Small intestine (tissue), 16 donors: ENCODE data around the gene ATRN. TPM values are rescaled to one million over a fixed set of nuclear protein-coding genes. Genes with fewer than 3 reads are reported as not detected.
"Not testable (repeated sequence)": the region's sequence is repeated elsewhere in the genome, so short reads cannot be mapped to it uniquely, and the experiment has no call there.

ENCODE experiments used
- DNase-seq, 2 donors: peaks; one replicate each; pipeline versions ENCODE4 v3.0.0 to v3.0.0-alpha.2; 2013
- FAIRE-seq: peaks from 2 replicates; lab custom pipeline; 2012; peaks lifted over from hg19 to GRCh38; lab: Jason Lieb, UNC
- H3K27ac ChIP-seq, 3 donors: one replicate each; pipeline ENCODE4 v1.5.1; 2013; ENCODE audit warnings: low read length in 2 of 3, mild to moderate bottlenecking in 2 of 3, control low read depth in 1 of 3, inconsistent platforms in 1 of 3, low read depth in 1 of 3, moderate library complexity in 1 of 3
- H3K27me3 ChIP-seq, 3 donors: one replicate each; pipeline ENCODE4 v1.6.1; 2013; ENCODE audit warnings: low read length in 3 of 3, inconsistent platforms in 1 of 3; ENCODE audit not compliant: control insufficient read depth in 3 of 3, insufficient read depth in 3 of 3
- H3K36me3 ChIP-seq, 3 donors: one replicate each; pipeline ENCODE4 v1.6.1; 2013; ENCODE audit warnings: low read length in 3 of 3, inconsistent platforms in 1 of 3, low read depth in 1 of 3, mild to moderate bottlenecking in 1 of 3, moderate library complexity in 1 of 3; ENCODE audit not compliant: control insufficient read depth in 3 of 3, insufficient read depth in 2 of 3
- H3K4me1 ChIP-seq, 3 donors: one replicate each; pipeline ENCODE4 v1.6.1; 2013; ENCODE audit warnings: low read length in 2 of 3, inconsistent platforms in 1 of 3, low read depth in 1 of 3, mild to moderate bottlenecking in 1 of 3, moderate library complexity in 1 of 3; ENCODE audit not compliant: control insufficient read depth in 3 of 3, insufficient read depth in 2 of 3
- H3K4me3 ChIP-seq, 3 donors: one replicate each; pipeline ENCODE4 v1.5.1; 2013; ENCODE audit warnings: low read length in 3 of 3, control low read depth in 1 of 3, inconsistent platforms in 1 of 3, low read depth in 1 of 3, mild to moderate bottlenecking in 1 of 3, moderate library complexity in 1 of 3
- H3K9me3 ChIP-seq, 2 donors: one replicate each; pipeline ENCODE4 v1.6.1; 2013; ENCODE audit warnings: low read depth in 1 of 2, low read length in 1 of 2; ENCODE audit not compliant: control insufficient read depth in 2 of 2, insufficient read depth in 1 of 2
- WGBS, 3 donors: extraction: QIAGEN DNeasy Blood & Tissue Kit; methylation state at CpG; one replicate each; pipeline ENCODE4 v1.1.7; 2013; 5-methylcytosine and 5-hydroxymethylcytosine counted together
- long read RNA-seq, 10 donors: transcript quantifications; one replicate each; lab custom pipeline, GENCODE V29; 2026
- polyA plus RNA-seq, 4 donors: library from polyadenylated mRNA; stranded (reverse) in 3 of 4; unstranded in 1 of 4; fragments of 200-250 nt in 3 of 4; fragments of 120-200 nt in 1 of 4; gene quantifications; one replicate each; pipeline versions ENCODE4 v1.2.1 to v1.2.3, GENCODE V29; 2013
- donor health status: healthy with polysubstance abuse.
- donor health status: control.
- donor health status: control.
- donor health status: Bipolar disorder and iron deficiency.
- donor health status: healthy.

Gene ATRN
- polyA plus RNA-seq = 100 to 1,000 TPM in 1 of 4 donors, 10 to 100 TPM in 3; 11.4 to 126 (median 19.3) TPM
- long read RNA-seq, donor 1, transcript ATRN-202 (25 exons, 3,921 nt) = major isoform, 5 of 42 reads
- long read RNA-seq, donor 1, partial matches to known transcripts = 37 of 42 reads
- long read RNA-seq, donor 1, other reads (novel, unspliced or antisense) = 0 of 42 reads
- long read RNA-seq, donor 2, full-length matches to known transcripts = 5 of 10 reads
- long read RNA-seq, donor 2, partial matches to known transcripts = 5 of 10 reads
- long read RNA-seq, donor 2, other reads (novel, unspliced or antisense) = 0 of 10 reads
- long read RNA-seq, donor 3, partial matches to known transcripts = 13 of 13 reads
- long read RNA-seq, donor 3, other reads (novel, unspliced or antisense) = 0 of 13 reads
- long read RNA-seq, donor 4 = 0 reads
- long read RNA-seq, donor 5, partial matches to known transcripts = 8 of 8 reads
- long read RNA-seq, donor 5, other reads (novel, unspliced or antisense) = 0 of 8 reads
- long read RNA-seq, donor 6, full-length matches to known transcripts = 5 of 55 reads
- long read RNA-seq, donor 6, partial matches to known transcripts = 50 of 55 reads
- long read RNA-seq, donor 6, other reads (novel, unspliced or antisense) = 0 of 55 reads
- long read RNA-seq, donor 7, partial matches to known transcripts = 5 of 5 reads
- long read RNA-seq, donor 7, other reads (novel, unspliced or antisense) = 0 of 5 reads
- long read RNA-seq, donor 8 = 0 reads
- long read RNA-seq, donor 9 = 0 reads
- long read RNA-seq, donor 10, full-length matches to known transcripts = 4 of 44 reads
- long read RNA-seq, donor 10, partial matches to known transcripts = 40 of 44 reads
- long read RNA-seq, donor 10, other reads (novel, unspliced or antisense) = 0 of 44 reads

GRCh38 chr20:3470627-3471396 is at the start of gene ATRN:
ATRN (plus strand) TSS chr20:3471018; CDS start chr20:3471108, 90 bp downstream.
- peak; percentile 80 to 95 for DNase-seq
- H3K36me3 ChIP-seq = peaks cover 0 to 5% (median 0%) of the 10 kb centered on the region in 3 donors
- no peaks in the 10 kb centered on the region for H3K27me3 ChIP-seq
- no peak for FAIRE-seq
- peak within 1 kb of the TSS; percentile 83 to 98 (median 90) for H3K4me3 ChIP-seq
- no peaks in the 10 kb centered on the region for H3K9me3 ChIP-seq
- peak within 1 kb of the TSS; percentile 75 to 84 (median 79) for H3K27ac ChIP-seq
- WGBS, 3 donors = 1% methylated on average over 70 to 95 of the region's 95 CpGs
- H3K4me1 ChIP-seq = peaks cover 2 to 17% (median 17%) of the 10 kb centered on the region in 3 donors

DNA sequence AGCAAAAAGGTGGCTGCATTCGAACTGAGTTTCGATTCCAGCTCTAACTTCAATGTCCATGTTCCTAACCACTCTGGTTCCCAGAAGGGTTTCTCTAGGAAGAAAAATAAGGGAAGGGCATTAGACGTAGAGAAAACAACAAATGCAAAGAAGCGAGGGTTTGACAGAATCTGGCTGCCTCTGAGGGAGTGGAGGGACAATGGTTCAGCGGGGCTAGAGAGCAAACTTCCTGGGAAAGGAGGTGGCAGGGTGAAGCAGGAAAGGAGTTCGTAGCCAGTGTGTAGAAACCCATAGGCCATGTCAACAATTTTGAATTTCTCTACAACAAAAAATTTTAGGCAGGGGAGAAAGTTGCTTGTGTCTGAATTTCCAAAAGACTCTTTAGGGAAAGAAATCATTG is 48.8 kb upstream of the ATRN start:
- FAIRE-seq = no peak
- H3K27ac ChIP-seq = no peak overlapping the region
- 80 to 93% (median 91%) methylated on average over 6 of the region's 6 CpGs for WGBS, 3 donors
- no peak overlapping the region for H3K4me3 ChIP-seq
- DNase-seq = no peak
- H3K4me1 ChIP-seq = peaks cover 0 to 3% (median 0%) of the 10 kb centered on the region in 3 donors
- H3K27me3 ChIP-seq = no peaks in the 10 kb centered on the region
- no peaks in the 10 kb centered on the region for H3K9me3 ChIP-seq
- no peaks in the 10 kb centered on the region for H3K36me3 ChIP-seq

- H3K27ac ChIP-seq = no peak overlapping the region
- H3K4me1 ChIP-seq = peaks cover 0 to 3% (median 0%) of the 10 kb centered on the region in 3 donors
- no peak for DNase-seq
- WGBS, 3 donors = 72 to 75% (median 72%) methylated on average over 5 of the region's 5 CpGs
- no peak for FAIRE-seq
- no peaks in the 10 kb centered on the region for H3K36me3 ChIP-seq
- no peaks in the 10 kb centered on the region for H3K27me3 ChIP-seq
- no peaks in the 10 kb centered on the region for H3K9me3 ChIP-seq
- H3K4me3 ChIP-seq = no peak overlapping the region
Measured at GRCh38 chr20:3423126-3423525, 47.7 kb upstream of the ATRN start.

- not testable (repeated sequence) for H3K4me3 ChIP-seq, DNase-seq, FAIRE-seq, H3K27ac ChIP-seq, H3K27me3 ChIP-seq, H3K36me3 ChIP-seq, H3K4me1 ChIP-seq, H3K9me3 ChIP-seq
- WGBS, 3 donors = 65 to 88% (median 82%) methylated on average over 4 of the region's 4 CpGs
Measured at GRCh38 chr20:3426766-3427165, 44.1 kb upstream of the ATRN start.

GRCh38 chr20:3430376-3431069 is 40.3 kb upstream of the ATRN start:
- H3K27me3 ChIP-seq = no peaks in the 10 kb centered on the region
- H3K27ac ChIP-seq = no peak overlapping the region
- no peak overlapping the region for H3K4me3 ChIP-seq
- H3K9me3 ChIP-seq = no peaks in the 10 kb centered on the region
- FAIRE-seq (no peak), DNase-seq (no peak)
- 71 to 90% (median 79%) methylated on average over 14 of the region's 14 CpGs for WGBS, 3 donors
- H3K4me1 ChIP-seq = peaks cover 0 to 3% (median 0%) of the 10 kb centered on the region in 3 donors
- no peaks in the 10 kb centered on the region for H3K36me3 ChIP-seq

DNA sequence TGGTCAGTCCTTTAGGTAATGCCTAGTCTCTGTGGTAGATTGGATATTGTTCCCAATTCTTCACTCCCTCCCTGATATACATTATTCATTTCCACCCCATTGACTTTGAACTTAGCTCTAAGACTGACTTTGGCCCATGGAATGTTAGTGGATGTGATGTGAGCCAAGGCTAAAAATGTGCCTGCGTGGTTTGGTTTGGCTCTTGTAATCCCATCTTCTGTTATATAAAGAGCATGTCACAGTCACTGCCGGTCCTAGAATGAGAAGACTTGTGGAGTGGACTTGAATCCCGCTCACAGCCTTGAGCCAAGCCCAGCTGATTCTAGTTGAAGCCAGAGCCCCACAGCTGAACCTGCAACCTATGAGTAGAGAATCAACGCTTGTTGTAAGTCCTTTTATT is 39.7 kb upstream of the ATRN start:
- H3K27me3 ChIP-seq = no peaks in the 10 kb centered on the region
- no peaks in the 10 kb centered on the region for H3K36me3 ChIP-seq
- H3K9me3 ChIP-seq = no peaks in the 10 kb centered on the region
- no peak for DNase-seq
- H3K4me1 ChIP-seq = peaks cover 0 to 3% (median 0%) of the 10 kb centered on the region in 3 donors
- no peak for FAIRE-seq
- 93 to 95% (median 95%) methylated on average over 4 of the region's 4 CpGs for WGBS, 3 donors
- no peak overlapping the region for H3K27ac ChIP-seq
- no peak overlapping the region for H3K4me3 ChIP-seq

- 81 to 87% (median 85%) methylated on average over 3 of the region's 3 CpGs for WGBS, 3 donors
- peaks cover 0 to 6% (median 0%) of the 10 kb centered on the region in 3 donors for H3K4me1 ChIP-seq
- no peak for DNase-seq
- H3K9me3 ChIP-seq = peaks cover 0 to 2% of the 10 kb centered on the region in 2 donors
- H3K27ac ChIP-seq = no peak overlapping the region
- H3K4me3 ChIP-seq = no peak overlapping the region
- no peak for FAIRE-seq
- H3K27me3 ChIP-seq = no peaks in the 10 kb centered on the region
- H3K36me3 ChIP-seq = no peaks in the 10 kb centered on the region
Measured at GRCh38 chr20:3432844-3433243, 38.0 kb upstream of the ATRN start.
